ENCODE measurements around the gene MAGI2.

GRCh38 chr7:78578686-78579085 lies 874.8 kb downstream of the MAGI2 start:
- TF ChIP-seq POLR2A (IDR thresholded peaks at IDR 0.05) (no peak), CTCF (IDR thresholded peaks at IDR 0.05) (no peak)

All from esophagus squamous epithelium (tissue), 4 donors.